Stimulated activated memory B cell treated with anti-CD40 and anti-IgM and Interleukin-4, amounts not matched to agents 10 μg/mL and 1 μg/mL and 100 μg/mL, for 72 hours (primary cell): Measurements from ENCODE around the gene SRPK1.

Experiments
- ATAC-seq: fragments of 150-1000 bp; cut with Tn5 transposase; 2 replicates; pipeline ENCODE4 v1.10.0; 2021
- H3K27ac Mint-ChIP-seq: one replicate; pipeline ENCODE4 v1.8.0; 2022; ENCODE audit warnings: mild to moderate bottlenecking, mixed read lengths
- H3K27me3 Mint-ChIP-seq: one replicate; pipeline ENCODE4 v1.8.0; 2022; ENCODE audit warnings: mixed read lengths
- H3K36me3 Mint-ChIP-seq: one replicate; pipeline ENCODE4 v1.8.0; 2022; ENCODE audit warnings: mixed read lengths
- H3K4me1 Mint-ChIP-seq: one replicate; pipeline ENCODE4 v1.8.0; 2022; ENCODE audit warnings: mixed read lengths
- H3K4me3 Mint-ChIP-seq: one replicate; pipeline ENCODE4 v1.8.0; 2022; ENCODE audit warnings: mild to moderate bottlenecking, moderate library complexity, mixed read lengths
- H3K9me3 Mint-ChIP-seq: one replicate; pipeline ENCODE4 v1.8.0; 2022; ENCODE audit warnings: mixed read lengths

The SRPK1 gene

DNA sequence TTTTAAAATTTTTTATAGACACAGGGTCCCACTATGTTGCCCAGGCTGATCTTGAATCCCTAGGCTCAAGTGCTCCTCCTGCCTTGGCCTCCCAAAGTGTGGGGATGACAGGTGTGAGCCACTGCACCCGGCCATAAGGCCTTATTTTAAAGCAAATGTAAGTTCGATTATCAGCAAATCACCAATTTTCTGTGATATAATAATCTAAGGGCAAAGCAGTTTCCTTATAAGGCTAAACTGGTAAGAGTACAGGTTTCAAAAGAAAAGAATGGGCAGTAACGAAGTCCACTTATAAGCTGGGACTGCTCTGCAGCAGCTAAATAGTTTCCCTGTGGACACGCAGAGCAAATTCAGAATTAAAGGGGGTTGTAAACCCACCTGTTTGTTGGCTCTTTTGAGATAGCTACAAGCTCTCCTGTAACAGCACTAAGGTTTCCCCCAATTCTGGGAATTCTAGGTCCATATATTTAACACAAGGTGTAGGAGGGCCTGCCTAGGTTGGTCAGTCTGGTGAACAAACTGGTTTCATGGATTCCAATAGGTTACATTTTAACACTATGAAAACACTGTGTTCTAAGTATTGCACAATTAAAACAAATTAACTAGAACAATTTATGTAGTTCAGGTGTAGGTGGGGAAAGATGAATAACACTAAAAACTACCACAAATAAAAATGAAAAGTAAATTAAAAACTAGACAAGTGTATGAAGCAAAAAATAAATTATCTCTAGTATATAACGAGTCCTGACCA is 89.5 kb downstream of the SRPK1 start:
- no peaks in the 10 kb centered on the region for H3K4me1 Mint-ChIP-seq

DNA sequence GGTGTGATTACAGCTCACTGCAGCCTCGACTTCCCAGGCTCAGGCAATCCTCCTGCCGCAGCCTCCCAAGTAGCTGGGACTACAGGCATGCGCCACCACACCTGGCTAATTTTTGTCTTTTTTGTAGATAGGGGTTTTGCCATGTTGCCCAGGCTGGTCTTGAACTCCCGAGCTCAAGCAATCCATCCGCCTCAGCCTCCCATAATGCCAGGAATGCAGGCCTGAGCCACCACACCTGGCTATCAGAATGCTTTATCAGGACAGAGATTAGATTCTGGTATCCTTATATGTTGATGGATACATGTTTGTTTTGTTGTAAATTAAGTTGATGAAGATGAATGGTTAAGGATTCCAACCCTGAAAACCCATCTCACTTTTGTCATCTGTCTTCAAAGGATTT is 91.6 kb downstream of the SRPK1 start:
- H3K9me3 Mint-ChIP-seq: no peaks in the 10 kb centered on the region

More for the DNA sequence above, 89.5 kb downstream of the SRPK1 start:
- H3K27ac Mint-ChIP-seq: no peak overlapping the region
- no peak for ATAC-seq
- no peaks in the 10 kb centered on the region for H3K9me3 Mint-ChIP-seq
- no peak overlapping the region for H3K4me3 Mint-ChIP-seq
- H3K27me3 Mint-ChIP-seq: no peaks in the 10 kb centered on the region
- H3K36me3 Mint-ChIP-seq: peaks cover 30% of the 10 kb centered on the region

DNA sequence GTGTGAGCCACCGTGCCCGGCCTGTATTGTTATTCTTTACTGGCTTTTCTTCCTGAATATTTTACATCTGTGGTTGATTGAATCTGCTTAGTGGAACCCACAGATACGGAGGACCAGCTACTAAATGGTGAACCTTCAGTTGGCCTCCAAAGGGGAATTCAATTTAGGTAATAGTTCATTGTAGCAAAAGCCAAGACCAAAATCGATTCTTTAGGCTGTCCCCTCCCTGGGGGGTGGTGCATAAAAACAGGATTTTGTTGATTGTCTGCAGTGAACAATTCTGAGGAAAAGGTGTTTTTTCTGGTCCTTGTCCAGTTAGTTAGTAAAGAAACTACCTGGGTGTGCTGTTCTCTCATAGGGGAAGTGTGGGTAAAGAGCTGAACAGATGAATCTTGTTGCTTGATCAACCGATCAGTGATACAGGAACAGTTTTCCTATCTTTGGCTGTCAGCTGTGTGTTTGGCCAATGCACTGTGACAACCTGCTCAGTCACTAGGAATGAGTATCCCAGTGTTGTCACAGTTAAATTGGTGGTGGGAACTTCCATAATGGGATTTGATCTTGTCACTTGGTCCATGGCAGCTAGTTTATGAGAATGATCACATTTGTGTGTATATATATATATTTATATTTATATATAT is 96.2 kb downstream of the SRPK1 start:
- Mint-ChIP-seq H3K9me3 (no peaks in the 10 kb centered on the region), H3K36me3 (no peaks in the 10 kb centered on the region), H3K27ac (no peak overlapping the region), H3K4me3 (no peak overlapping the region), H3K4me1 (no peaks in the 10 kb centered on the region), H3K27me3 (peaks cover 1% of the 10 kb centered on the region)
- no peak for ATAC-seq

More for the DNA sequence above, 91.6 kb downstream of the SRPK1 start:
- Mint-ChIP-seq H3K27me3 (no peaks in the 10 kb centered on the region), H3K27ac (no peak overlapping the region), H3K4me1 (no peaks in the 10 kb centered on the region), H3K4me3 (no peak overlapping the region), H3K36me3 (peaks cover 15% of the 10 kb centered on the region)
- no peak for ATAC-seq

DNA sequence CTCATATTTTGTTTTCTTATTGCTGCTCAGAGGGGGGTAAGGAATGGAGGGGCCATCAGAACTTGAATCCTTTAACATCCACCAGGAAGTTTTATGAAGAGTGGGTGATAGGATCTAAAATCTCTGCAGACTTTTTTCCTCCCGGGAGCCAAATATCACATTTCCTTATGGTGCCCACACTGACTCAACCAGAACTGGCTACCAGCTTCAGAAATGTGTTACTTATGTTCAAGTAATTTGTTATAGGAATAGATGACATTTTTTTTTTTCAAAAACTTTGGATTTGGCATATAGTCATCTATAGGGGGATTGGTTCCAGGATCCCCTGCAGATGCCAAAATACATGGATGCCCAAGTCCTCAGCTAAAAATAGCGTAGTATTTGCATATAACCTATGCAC is 97.3 kb downstream of the SRPK1 start:
- H3K9me3 Mint-ChIP-seq: no peaks in the 10 kb centered on the region
- ATAC-seq: no peak
- no peaks in the 10 kb centered on the region for H3K36me3 Mint-ChIP-seq
- no peak overlapping the region for H3K4me3 Mint-ChIP-seq
- no peak overlapping the region for H3K27ac Mint-ChIP-seq
- H3K4me1 Mint-ChIP-seq: no peaks in the 10 kb centered on the region
- H3K27me3 Mint-ChIP-seq: peaks cover 12% of the 10 kb centered on the region

DNA sequence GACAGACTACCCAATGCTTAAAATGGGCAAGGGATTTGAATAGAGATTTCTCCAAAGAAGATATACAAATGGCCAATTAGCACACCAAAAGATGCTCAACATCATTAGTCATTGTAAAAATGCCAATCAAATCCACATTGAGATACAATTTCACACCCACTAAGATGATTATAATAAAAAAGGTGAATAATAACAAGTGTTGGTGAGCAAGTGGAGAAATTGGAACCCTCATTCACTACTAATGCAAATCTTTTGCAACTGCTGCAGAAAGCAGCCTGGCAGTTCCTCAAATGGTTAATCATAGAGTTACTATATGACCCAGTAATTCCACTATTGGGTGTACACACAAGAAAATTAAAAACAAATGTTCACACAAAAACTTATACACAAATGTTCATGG is 103.4 kb downstream of the SRPK1 start:
- no peak for ATAC-seq
- H3K9me3 Mint-ChIP-seq: peaks cover 6% of the 10 kb centered on the region
- peaks cover 12% of the 10 kb centered on the region for H3K27me3 Mint-ChIP-seq
- H3K36me3 Mint-ChIP-seq: no peaks in the 10 kb centered on the region
- no peaks in the 10 kb centered on the region for H3K4me1 Mint-ChIP-seq
- no peak overlapping the region for H3K4me3 Mint-ChIP-seq
- no peak overlapping the region for H3K27ac Mint-ChIP-seq

DNA sequence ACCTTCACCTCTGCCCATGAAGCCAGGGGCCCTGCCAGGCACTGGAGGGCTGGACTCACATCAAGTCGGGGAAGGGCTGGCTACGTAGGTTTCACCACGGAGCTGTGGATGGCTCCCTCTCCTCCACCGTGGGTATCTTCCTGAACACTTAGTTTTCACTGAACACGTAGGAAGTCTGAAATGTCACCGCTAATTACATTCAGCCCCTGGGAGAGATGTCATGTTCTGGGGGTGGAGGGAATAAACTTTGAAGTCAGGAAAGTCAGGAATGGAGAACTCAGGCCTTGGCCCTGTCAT is 109.3 kb downstream of the SRPK1 start:
- Mint-ChIP-seq H3K9me3 (no peaks in the 10 kb centered on the region), H3K36me3 (no peaks in the 10 kb centered on the region), H3K4me3 (no peak overlapping the region), H3K27me3 (peaks cover 41% of the 10 kb centered on the region), H3K27ac (no peak overlapping the region), H3K4me1 (no peaks in the 10 kb centered on the region)
- ATAC-seq: no peak

DNA sequence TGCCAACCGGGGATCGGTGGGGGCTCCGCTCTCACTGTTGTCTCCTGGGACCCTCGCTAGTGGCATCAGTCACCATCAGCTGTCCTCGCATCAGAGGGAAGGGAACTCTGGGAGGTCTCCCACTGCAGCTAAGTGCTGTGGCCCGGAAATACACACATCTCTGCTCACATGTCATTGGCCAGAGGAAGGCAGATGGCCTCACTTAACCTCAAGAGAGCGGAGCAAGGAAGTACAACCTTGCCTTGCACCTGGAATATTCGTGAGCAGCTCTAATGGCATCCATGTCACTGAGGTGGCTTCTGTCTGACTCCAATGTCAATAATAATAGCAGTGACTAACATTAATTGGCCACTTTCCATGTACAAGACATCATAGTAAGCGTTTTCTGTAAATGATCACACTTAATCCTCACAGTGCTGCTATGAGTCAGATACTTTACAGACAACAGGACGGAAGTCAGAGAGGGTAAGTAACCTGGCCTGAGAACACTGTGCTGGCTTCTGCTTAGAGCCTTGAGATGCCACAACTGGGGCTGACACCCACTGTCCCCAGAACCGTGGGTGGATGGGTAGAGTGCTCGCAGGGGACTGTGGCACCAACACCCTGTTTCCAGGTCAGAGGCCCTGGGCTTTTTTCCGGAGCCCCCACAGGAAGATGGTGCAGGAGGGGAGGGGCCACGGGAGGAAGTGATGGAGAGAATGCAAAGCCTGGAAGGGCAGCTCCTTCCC is 109.8 kb downstream of the SRPK1 start:
- H3K27ac Mint-ChIP-seq: no peak overlapping the region
- no peaks in the 10 kb centered on the region for H3K4me1 Mint-ChIP-seq
- no peak overlapping the region for H3K4me3 Mint-ChIP-seq
- H3K27me3 Mint-ChIP-seq: peaks cover 46% of the 10 kb centered on the region
- H3K36me3 Mint-ChIP-seq: no peaks in the 10 kb centered on the region
- no peak for ATAC-seq
- H3K9me3 Mint-ChIP-seq: no peaks in the 10 kb centered on the region

DNA sequence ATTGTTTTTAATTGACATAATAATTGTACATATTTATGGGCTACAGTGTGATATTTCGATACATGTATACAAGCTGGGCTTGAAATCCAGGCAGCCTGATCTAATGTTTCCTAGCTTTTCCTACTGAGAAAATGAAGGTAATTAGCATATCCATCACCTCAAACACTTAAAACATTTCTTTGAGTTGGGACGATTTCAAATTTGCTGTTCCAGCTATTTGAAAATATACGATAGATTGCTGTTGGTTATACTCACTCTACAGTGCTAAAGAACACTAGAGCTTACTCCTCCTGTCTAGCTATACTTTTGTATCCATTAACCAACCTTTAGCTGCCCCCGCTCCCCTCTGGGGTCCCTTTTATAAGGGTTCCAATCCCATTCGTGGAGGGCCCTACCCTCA is 111.1 kb downstream of the SRPK1 start:
- no peaks in the 10 kb centered on the region for H3K9me3 Mint-ChIP-seq
- ATAC-seq: no peak

DNA sequence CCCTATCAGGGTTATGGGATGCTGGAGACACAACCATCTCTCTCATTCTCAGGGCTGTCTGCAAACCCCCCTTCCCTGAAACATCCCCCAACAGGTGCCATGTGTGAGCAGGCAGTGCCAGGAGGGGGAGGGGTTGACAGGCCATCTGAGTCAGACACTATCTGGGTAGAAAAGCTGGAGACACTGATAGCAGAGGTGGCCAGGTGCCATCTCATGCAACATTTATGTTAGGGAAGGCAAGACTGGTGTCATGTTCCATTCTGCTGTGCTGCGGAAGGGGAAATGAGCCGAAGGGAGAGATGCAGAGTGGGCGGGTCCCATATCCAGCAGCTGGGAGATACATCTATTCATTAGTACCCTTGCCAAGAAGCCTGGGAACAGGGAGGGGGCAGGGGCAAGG is 112.2 kb downstream of the SRPK1 start:
- Mint-ChIP-seq H3K9me3 (no peaks in the 10 kb centered on the region), H3K27me3 (peaks cover 64% of the 10 kb centered on the region), H3K27ac (no peak overlapping the region), H3K36me3 (no peaks in the 10 kb centered on the region), H3K4me3 (no peak overlapping the region), H3K4me1 (peaks cover 8% of the 10 kb centered on the region)
- no peak for ATAC-seq

More for the DNA sequence above, 111.1 kb downstream of the SRPK1 start:
- Mint-ChIP-seq H3K27me3 (peaks cover 60% of the 10 kb centered on the region), H3K27ac (no peak overlapping the region), H3K4me1 (peaks cover 8% of the 10 kb centered on the region), H3K4me3 (no peak overlapping the region), H3K36me3 (no peaks in the 10 kb centered on the region)

DNA sequence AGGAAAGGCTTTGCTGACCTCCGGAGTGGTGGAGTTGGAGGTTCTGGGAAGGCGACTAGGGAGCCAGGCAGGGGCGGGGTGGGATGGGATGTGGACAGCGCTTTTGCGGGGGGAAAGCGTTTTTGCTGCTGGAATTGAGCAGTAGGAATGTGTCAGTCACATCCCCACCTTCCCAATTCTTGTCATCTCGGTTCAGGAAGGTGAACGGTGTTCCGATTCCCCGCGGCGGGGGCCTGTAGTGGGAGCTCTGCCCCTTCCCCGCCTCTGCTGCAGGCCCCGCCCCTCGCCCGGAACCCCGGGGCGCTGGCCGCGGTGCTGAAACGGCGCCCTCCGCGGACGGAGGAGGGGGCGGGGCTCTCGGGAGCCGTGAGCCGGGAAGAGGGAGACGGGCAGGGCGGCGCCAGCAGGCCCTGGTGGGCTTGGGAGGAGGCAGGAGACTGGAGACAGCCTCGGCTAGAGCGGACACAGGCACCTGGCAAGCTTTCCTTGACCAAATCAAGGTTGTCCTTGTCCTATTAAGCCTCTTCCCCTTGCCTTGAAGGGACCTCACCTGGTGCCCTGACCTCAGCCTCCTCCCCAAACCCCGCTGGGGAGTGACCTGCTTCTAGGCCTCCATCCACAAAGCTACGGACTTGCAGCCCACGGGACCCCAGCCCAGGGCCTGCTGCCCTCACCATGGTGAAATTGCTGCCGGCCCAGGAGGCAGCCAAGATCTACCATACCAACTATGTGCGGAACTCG is 115.7 kb downstream of the SRPK1 start, which contains the start of gene LHFPL5:
Gene LHFPL5, plus strand, starts transcription at position 357 of the 741 bp plus-strand sequence. Its CDS starts 319 bp downstream, at position 676.
- Mint-ChIP-seq H3K27me3 (peaks cover 54% of the 10 kb centered on the region), H3K9me3 (no peaks in the 10 kb centered on the region), H3K27ac (no peak within 1 kb of the TSS), H3K4me1 (peaks cover 8% of the 10 kb centered on the region), H3K36me3 (no peaks in the 10 kb centered on the region), H3K4me3 (no peak within 1 kb of the TSS)
- ATAC-seq: no peak

DNA sequence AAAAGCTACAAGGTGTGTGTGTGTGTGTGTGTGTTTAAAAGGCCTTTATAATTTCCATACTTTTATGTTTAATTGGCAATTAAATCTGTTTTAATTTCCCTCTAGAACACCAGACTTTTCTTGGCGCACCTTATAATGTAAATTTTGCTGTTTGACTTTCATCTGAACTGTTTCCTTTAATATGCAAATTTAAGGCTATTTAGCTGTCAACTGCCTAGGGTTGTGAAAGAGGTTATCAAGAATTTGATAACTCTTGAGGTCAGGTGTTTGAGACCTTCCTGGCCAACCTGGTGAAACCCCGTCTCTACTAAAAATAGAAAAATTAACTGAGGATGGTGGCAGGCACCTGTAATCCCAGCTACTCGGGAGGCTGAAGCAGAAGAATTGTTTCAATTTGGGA is 119.8 kb downstream of the SRPK1 start:
- peaks cover 8% of the 10 kb centered on the region for H3K4me1 Mint-ChIP-seq
- no peaks in the 10 kb centered on the region for H3K36me3 Mint-ChIP-seq
- H3K27me3 Mint-ChIP-seq: peaks cover 25% of the 10 kb centered on the region
- no peak overlapping the region for H3K4me3 Mint-ChIP-seq
- no peaks in the 10 kb centered on the region for H3K9me3 Mint-ChIP-seq
- H3K27ac Mint-ChIP-seq: no peak overlapping the region
- no peak for ATAC-seq

DNA sequence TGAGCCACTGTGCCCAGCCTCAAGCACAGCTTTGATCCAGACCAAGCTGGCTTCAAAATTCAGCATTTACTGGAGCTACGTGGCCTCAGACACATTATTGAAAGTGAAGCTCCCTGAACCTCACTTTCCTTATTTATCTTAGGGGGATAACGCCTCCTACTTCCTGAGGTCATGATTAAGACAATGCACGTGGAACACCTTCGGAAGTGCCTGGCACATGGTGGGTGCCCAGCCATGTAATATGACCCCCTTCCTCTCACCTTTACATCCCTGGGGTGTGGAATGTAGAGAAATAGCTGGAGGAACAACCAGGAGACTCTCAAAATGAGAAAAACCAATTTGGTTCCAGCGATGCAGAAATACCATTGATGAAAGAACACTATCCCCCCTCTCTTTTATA is 122.2 kb downstream of the SRPK1 start:
- no peak overlapping the region for H3K27ac Mint-ChIP-seq
- H3K36me3 Mint-ChIP-seq: no peaks in the 10 kb centered on the region
- H3K9me3 Mint-ChIP-seq: no peaks in the 10 kb centered on the region
- H3K4me1 Mint-ChIP-seq: no peaks in the 10 kb centered on the region
- no peak overlapping the region for H3K4me3 Mint-ChIP-seq
- peaks cover 14% of the 10 kb centered on the region for H3K27me3 Mint-ChIP-seq
- ATAC-seq: no peak

DNA sequence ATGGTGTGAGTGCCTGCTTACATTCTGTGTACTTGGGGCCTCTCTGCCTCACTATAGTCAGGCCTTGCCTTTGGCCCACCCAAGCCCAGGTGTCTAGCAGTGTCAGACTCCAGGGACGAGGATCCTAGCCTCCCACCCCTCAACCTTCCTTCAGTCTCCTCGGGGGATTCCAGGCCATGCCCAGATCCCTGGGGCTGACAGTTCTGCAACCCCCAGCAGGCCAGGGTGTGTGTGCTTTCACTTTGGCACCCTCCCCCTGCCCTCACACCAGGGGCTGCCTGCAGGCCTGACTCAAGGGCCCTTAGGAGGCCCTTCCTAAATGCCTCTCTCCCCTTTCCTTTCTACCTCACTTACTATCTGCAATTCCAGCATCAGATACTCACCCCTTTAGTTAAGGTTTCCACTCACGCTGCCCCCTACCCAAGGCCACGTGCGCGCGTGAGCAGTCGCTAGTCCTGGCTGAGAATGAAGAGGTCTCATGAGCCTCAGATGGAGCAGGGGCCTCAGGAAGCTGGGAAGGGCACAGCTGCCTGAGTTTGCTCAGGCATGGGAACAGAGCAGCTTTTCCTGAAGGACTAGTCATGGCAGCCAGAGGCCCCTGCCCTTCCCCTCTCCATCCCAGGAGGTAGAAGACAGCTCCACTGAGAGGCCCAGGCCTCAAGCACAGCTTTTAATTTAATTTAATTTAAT is 122.9 kb downstream of the SRPK1 start:
- no peak for ATAC-seq
- Mint-ChIP-seq H3K9me3 (no peaks in the 10 kb centered on the region), H3K4me3 (no peak overlapping the region), H3K27me3 (peaks cover 14% of the 10 kb centered on the region), H3K27ac (no peak overlapping the region), H3K4me1 (no peaks in the 10 kb centered on the region), H3K36me3 (no peaks in the 10 kb centered on the region)

DNA sequence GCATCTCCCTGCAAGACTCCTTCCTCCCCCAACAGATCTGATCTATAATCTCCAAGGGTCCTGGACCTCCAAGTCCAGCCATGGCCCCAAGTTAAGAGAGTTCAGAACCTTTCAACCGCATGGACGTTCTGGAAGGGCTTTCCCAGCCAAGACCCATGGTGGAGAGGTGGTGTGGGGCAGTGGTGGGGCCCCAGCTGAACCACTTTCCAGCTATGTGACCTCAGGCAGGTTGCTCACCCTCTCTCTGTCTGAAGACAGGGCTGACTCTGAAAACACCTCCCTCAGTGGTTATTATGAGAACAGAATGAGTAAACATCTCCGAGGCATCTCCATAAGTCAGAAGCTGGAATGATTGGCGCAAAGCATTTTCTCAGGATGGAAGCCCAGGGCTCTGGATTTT is 124.7 kb downstream of the SRPK1 start:
- no peak for ATAC-seq
- Mint-ChIP-seq H3K27me3 (peaks cover 14% of the 10 kb centered on the region), H3K27ac (no peak overlapping the region), H3K4me3 (no peak overlapping the region), H3K36me3 (no peaks in the 10 kb centered on the region), H3K4me1 (no peaks in the 10 kb centered on the region), H3K9me3 (no peaks in the 10 kb centered on the region)
